ENCODE measurements around the gene C1GALT1.

- peak in 1 of 2 donors; percentile 96 for TF ChIP-seq POLR2A (IDR thresholded peaks at IDR 0.05)
- peak in 11 of 12 donors; percentile 13 to 57 (median 39) for TF ChIP-seq CTCF (IDR thresholded peaks at IDR 0.05)
Observed at GRCh38 chr7:7182156-7183060, at the start of gene C1GALT1.
